Measurements from ENCODE around the gene OPN5.

DNA sequence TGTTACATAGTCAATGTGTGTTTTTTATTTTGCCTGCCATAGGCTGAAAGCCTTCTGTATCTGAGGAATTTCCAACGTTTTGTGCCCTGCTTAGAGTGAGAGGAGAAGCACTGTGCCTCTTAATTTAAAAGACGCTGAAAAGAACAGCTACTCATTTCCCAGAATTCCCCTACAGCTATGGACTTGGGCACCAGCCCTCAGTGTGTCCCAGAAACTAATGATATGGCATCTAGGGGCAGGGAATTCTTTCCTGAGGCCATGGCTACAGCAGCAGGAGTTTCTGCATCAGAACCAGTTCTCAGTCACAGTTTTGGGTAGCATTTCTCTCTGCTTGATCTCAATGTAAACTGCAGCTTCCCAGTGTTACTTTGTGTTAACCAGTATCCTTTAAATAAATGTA is 20.2 kb downstream of the OPN5 start:
- TF ChIP-seq, protein P1, sequence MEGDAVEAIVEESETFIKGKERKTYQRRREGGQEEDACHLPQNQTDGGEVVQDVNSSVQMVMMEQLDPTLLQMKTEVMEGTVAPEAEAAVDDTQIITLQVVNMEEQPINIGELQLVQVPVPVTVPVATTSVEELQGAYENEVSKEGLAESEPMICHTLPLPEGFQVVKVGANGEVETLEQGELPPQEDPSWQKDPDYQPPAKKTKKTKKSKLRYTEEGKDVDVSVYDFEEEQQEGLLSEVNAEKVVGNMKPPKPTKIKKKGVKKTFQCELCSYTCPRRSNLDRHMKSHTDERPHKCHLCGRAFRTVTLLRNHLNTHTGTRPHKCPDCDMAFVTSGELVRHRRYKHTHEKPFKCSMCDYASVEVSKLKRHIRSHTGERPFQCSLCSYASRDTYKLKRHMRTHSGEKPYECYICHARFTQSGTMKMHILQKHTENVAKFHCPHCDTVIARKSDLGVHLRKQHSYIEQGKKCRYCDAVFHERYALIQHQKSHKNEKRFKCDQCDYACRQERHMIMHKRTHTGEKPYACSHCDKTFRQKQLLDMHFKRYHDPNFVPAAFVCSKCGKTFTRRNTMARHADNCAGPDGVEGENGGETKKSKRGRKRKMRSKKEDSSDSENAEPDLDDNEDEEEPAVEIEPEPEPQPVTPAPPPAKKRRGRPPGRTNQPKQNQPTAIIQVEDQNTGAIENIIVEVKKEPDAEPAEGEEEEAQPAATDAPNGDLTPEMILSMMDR (IDR thresholded peaks at IDR 0.05) = no peak
- no peak for TF ChIP-seq POLR2A (IDR thresholded peaks at IDR 0.05)
